BLaER1 treated with 17β-estradiol and CSF1 and Interleukin-3, amounts not matched to agents 10 nM and 100 nM (cell line): ENCODE data around the gene TNFSF11.
A peak's percentile ranks its signal among the peaks of the same experiment; 100 is the strongest.

Source experiments
- H3K27ac ChIP-seq, 11 experiments: shearing (Covaris generic); formaldehyde crosslinking; 2 replicates each; pipeline ENCODE4 v1.8.1; 2022
- H3K27me3 ChIP-seq, 11 experiments: shearing (Covaris generic); formaldehyde crosslinking; 2 replicates each; pipeline ENCODE4 v1.8.1; 2022
- H3K36me3 ChIP-seq, 11 experiments: shearing (Covaris generic); formaldehyde crosslinking; 2 replicates each; pipeline ENCODE4 v1.8.1; 2022
- H3K4me1 ChIP-seq, 10 experiments: shearing (Covaris generic); formaldehyde crosslinking; 2 replicates each; pipeline ENCODE4 v1.8.1; 2022
- H3K4me2 ChIP-seq, 11 experiments: shearing (Covaris generic); formaldehyde crosslinking; 2 replicates each; pipeline ENCODE4 v1.8.1; 2022
- H3K4me3 ChIP-seq, 10 experiments: shearing (Covaris generic); formaldehyde crosslinking; 2 replicates each; pipeline ENCODE4 v1.8.1; 2022
- H3K9ac ChIP-seq, 11 experiments: shearing (Covaris generic); formaldehyde crosslinking; 2 replicates each; pipeline ENCODE4 v1.8.1; 2022
- H3K9me3 ChIP-seq, 11 experiments: shearing (Covaris generic); formaldehyde crosslinking; replicated peaks in 1 of 11; 2 replicates each; pipeline ENCODE4 v1.8.1; 2022
- H4K20me1 ChIP-seq, 11 experiments: shearing (Covaris generic); formaldehyde crosslinking; 2 replicates each; pipeline ENCODE4 v1.8.1; 2022
- Cebpa-rat ChIP-seq, 11 experiments: shearing (Covaris generic); IDR thresholded peaks; 2 replicates each; pipeline ENCODE4 v1.8.1; 2022

The TNFSF11 gene

GRCh38 chr13:42538996-42539395 lies 35.0 kb upstream of the TNFSF11 start:
- H3K27ac ChIP-seq, result no peak overlapping the region; a peak in 1 of 22 replicates
- H3K36me3 ChIP-seq, result no peaks in the 10 kb centered on the region
- no peaks in the 10 kb centered on the region for H4K20me1 ChIP-seq
- peak overlapping the region in 4 of 11 experiments; percentile 54 to 62 (median 58); a peak in 6 of 22 replicates for H3K4me2 ChIP-seq
- H3K9ac ChIP-seq, result no peak overlapping the region
- H3K4me1 ChIP-seq, result peaks cover 0 to 63% (median 11%) of the 10 kb centered on the region in 10 experiments; a peak in 10 of 20 replicates
- no peaks in the 10 kb centered on the region for H3K27me3 ChIP-seq
- peaks cover 0 to 37% (median 6%) of the 10 kb centered on the region in 11 experiments; a peak in 12 of 22 replicates for H3K9me3 ChIP-seq
- TF ChIP-seq Cebpa-rat (IDR thresholded peaks at IDR 0.05), result no peak
- no peak overlapping the region for H3K4me3 ChIP-seq

GRCh38 chr13:42539670-42540069 lies 34.3 kb upstream of the TNFSF11 start:
- no peak for TF ChIP-seq Cebpa-rat (IDR thresholded peaks at IDR 0.05)
- H3K36me3 ChIP-seq, result no peaks in the 10 kb centered on the region
- peaks cover 0 to 33% (median 3%) of the 10 kb centered on the region in 11 experiments; a peak in 12 of 22 replicates for H3K9me3 ChIP-seq
- peak overlapping the region in 5 of 11 experiments; percentile 3 to 62 (median 55); a peak in 9 of 22 replicates for H3K4me2 ChIP-seq
- peaks cover 0 to 65% (median 17%) of the 10 kb centered on the region in 10 experiments; a peak in 11 of 20 replicates for H3K4me1 ChIP-seq
- H3K4me3 ChIP-seq, result no peak overlapping the region
- no peaks in the 10 kb centered on the region for H4K20me1 ChIP-seq
- H3K9ac ChIP-seq, result no peak overlapping the region
- peak overlapping the region in 3 of 11 experiments; percentile 4 to 21 (median 8); a peak in 3 of 22 replicates for H3K27ac ChIP-seq
- no peaks in the 10 kb centered on the region for H3K27me3 ChIP-seq

GRCh38 chr13:42543215-42543797 lies 30.6 kb upstream of the TNFSF11 start:
- Histone ChIP-seq H3K4me3 (no peak overlapping the region), H3K4me1 (peaks cover 0 to 96% (median 30%) of the 10 kb centered on the region in 10 experiments; a peak in 15 of 20 replicates), H3K27ac (peak overlapping the region in 6 of 11 experiments; percentile 45 to 77 (median 70); a peak in 9 of 22 replicates), H3K27me3 (no peaks in the 10 kb centered on the region), H3K9ac (0 out of 22 replicates have a peak overlapping the region, but pooled peaks of 1 of the 11 experiments have one; percentile 2), H3K9me3 (no peaks in the 10 kb centered on the region; a peak in 2 of 22 replicates), H4K20me1 (no peaks in the 10 kb centered on the region), H3K36me3 (no peaks in the 10 kb centered on the region), H3K4me2 (peak overlapping the region in 5 of 11 experiments; percentile 53 to 88 (median 71); a peak in 8 of 22 replicates)
- TF ChIP-seq Cebpa-rat (IDR thresholded peaks at IDR 0.05), result no peak

GRCh38 chr13:42544246-42544926 lies 29.6 kb upstream of the TNFSF11 start:
- Histone ChIP-seq H4K20me1 (no peaks in the 10 kb centered on the region), H3K27me3 (no peaks in the 10 kb centered on the region), H3K27ac (peak overlapping the region in 6 of 11 experiments; percentile 45 to 77 (median 70); a peak in 11 of 22 replicates), H3K4me1 (peaks cover 10 to 96% (median 36%) of the 10 kb centered on the region in 10 experiments), H3K9ac (peak overlapping the region in 4 of 11 experiments; percentile 7 to 44 (median 24); a peak in 4 of 22 replicates), H3K9me3 (no peaks in the 10 kb centered on the region; a peak in 2 of 22 replicates), H3K4me3 (no peak overlapping the region), H3K36me3 (no peaks in the 10 kb centered on the region), H3K4me2 (peak overlapping the region in 7 of 11 experiments; percentile 22 to 88 (median 56); a peak in 12 of 22 replicates)
- TF ChIP-seq Cebpa-rat (IDR thresholded peaks at IDR 0.05), result peak in 9 of 11 experiments; percentile 26 to 94 (median 68); a peak in 12 of 22 replicates

- Histone ChIP-seq H3K9ac (no peak overlapping the region), H4K20me1 (no peaks in the 10 kb centered on the region), H3K4me1 (peaks cover 10 to 96% (median 39%) of the 10 kb centered on the region in 10 experiments), H3K4me2 (peak overlapping the region in 6 of 11 experiments; percentile 17 to 88 (median 64); a peak in 10 of 22 replicates), H3K27ac (peak overlapping the region in 6 of 11 experiments; percentile 45 to 77 (median 70); a peak in 8 of 22 replicates), H3K27me3 (no peaks in the 10 kb centered on the region), H3K9me3 (no peaks in the 10 kb centered on the region; a peak in 1 of 22 replicates), H3K36me3 (no peaks in the 10 kb centered on the region), H3K4me3 (no peak overlapping the region)
- no peak for TF ChIP-seq Cebpa-rat (IDR thresholded peaks at IDR 0.05)
Measured at GRCh38 chr13:42545842-42546241, 28.1 kb upstream of the TNFSF11 start.

- Histone ChIP-seq H3K4me1 (peaks cover 10 to 94% (median 39%) of the 10 kb centered on the region in 10 experiments), H3K27me3 (no peaks in the 10 kb centered on the region), H3K9ac (no peak overlapping the region), H3K36me3 (no peaks in the 10 kb centered on the region), H3K4me2 (peak overlapping the region in 5 of 11 experiments; percentile 71 to 88 (median 76); a peak in 8 of 22 replicates), H3K4me3 (no peak overlapping the region), H4K20me1 (no peaks in the 10 kb centered on the region), H3K27ac (peak overlapping the region in 5 of 11 experiments; percentile 28 to 72 (median 66); a peak in 6 of 22 replicates), H3K9me3 (no peaks in the 10 kb centered on the region)
- no peak for TF ChIP-seq Cebpa-rat (IDR thresholded peaks at IDR 0.05)
Measured at GRCh38 chr13:42547612-42548011, 26.3 kb upstream of the TNFSF11 start.

- no peak for TF ChIP-seq Cebpa-rat (IDR thresholded peaks at IDR 0.05)
- H4K20me1 ChIP-seq, result no peaks in the 10 kb centered on the region
- H3K27ac ChIP-seq, result peak overlapping the region in 10 of 11 experiments; percentile 1 to 72 (median 47); a peak in 13 of 22 replicates
- H3K9me3 ChIP-seq, result no peaks in the 10 kb centered on the region
- peaks cover 10 to 81% (median 35%) of the 10 kb centered on the region in 10 experiments for H3K4me1 ChIP-seq
- no peaks in the 10 kb centered on the region for H3K27me3 ChIP-seq
- H3K4me3 ChIP-seq, result peak overlapping the region in 1 of 10 experiments; percentile 14; a peak in 1 of 20 replicates
- H3K4me2 ChIP-seq, result peak overlapping the region; percentile 43 to 88 (median 71)
- H3K36me3 ChIP-seq, result no peaks in the 10 kb centered on the region
- peak overlapping the region in 6 of 11 experiments; percentile 16 to 53 (median 38); a peak in 7 of 22 replicates for H3K9ac ChIP-seq
Measured at GRCh38 chr13:42548731-42549551, 25.0 kb upstream of the TNFSF11 start.

- H3K4me3 ChIP-seq, result no peak overlapping the region
- H3K4me1 ChIP-seq, result peaks cover 10 to 75% (median 30%) of the 10 kb centered on the region in 10 experiments
- peak overlapping the region in 3 of 11 experiments; percentile 36 to 53 (median 46); a peak in 3 of 22 replicates for H3K9ac ChIP-seq
- H4K20me1 ChIP-seq, result no peaks in the 10 kb centered on the region
- no peaks in the 10 kb centered on the region for H3K36me3 ChIP-seq
- H3K9me3 ChIP-seq, result no peaks in the 10 kb centered on the region
- no peak for TF ChIP-seq Cebpa-rat (IDR thresholded peaks at IDR 0.05)
- H3K27ac ChIP-seq, result peak overlapping the region in 9 of 11 experiments; percentile 1 to 72 (median 52); a peak in 11 of 22 replicates
- no peaks in the 10 kb centered on the region for H3K27me3 ChIP-seq
- peak overlapping the region; percentile 43 to 88 (median 71) for H3K4me2 ChIP-seq
Measured at GRCh38 chr13:42549552-42549936, 24.4 kb upstream of the TNFSF11 start.
